Activated CD4-positive, CD25-positive, alpha-beta regulatory T cell (primary cell): Measurements from ENCODE around the gene EPB41L1.

Source experiments
- DNase-seq, 4 experiments: peaks; one replicate each; lab custom pipeline; 2025; lab: John Stamatoyannopoulos, UW

Gene EPB41L1

GRCh38 chr20:36262440-36262839 lies 107.9 kb downstream of the EPB41L1 start:
- no peak for DNase-seq

GRCh38 chr20:36264426-36265246 lies 110.1 kb downstream of the EPB41L1 start:
- no peak for DNase-seq

- DNase-seq: no peak
Observed at GRCh38 chr20:36266189-36266588, 111.6 kb downstream of the EPB41L1 start.

GRCh38 chr20:36267605-36268381 lies 113.3 kb downstream of the EPB41L1 start:
- no peak for DNase-seq

GRCh38 chr20:36268440-36269342 lies 114.2 kb downstream of the EPB41L1 start:
- DNase-seq: no peak

- no peak for DNase-seq
Observed at GRCh38 chr20:36269507-36269906, 115.0 kb downstream of the EPB41L1 start.

- DNase-seq: no peak
Observed at GRCh38 chr20:36270744-36271638, 116.5 kb downstream of the EPB41L1 start.

- DNase-seq: no peak
Observed at GRCh38 chr20:36271639-36272546, 117.4 kb downstream of the EPB41L1 start.

GRCh38 chr20:36272547-36273220 lies 118.1 kb downstream of the EPB41L1 start:
- no peak for DNase-seq

- DNase-seq: no peak
Observed at GRCh38 chr20:36273414-36274180, 119.1 kb downstream of the EPB41L1 start.

- no peak for DNase-seq
Observed at GRCh38 chr20:36274181-36274841, 119.8 kb downstream of the EPB41L1 start.

- DNase-seq: no peak
Observed at GRCh38 chr20:36275011-36275410, 120.5 kb downstream of the EPB41L1 start.

GRCh38 chr20:36275441-36276189 lies 121.1 kb downstream of the EPB41L1 start:
- DNase-seq: no peak

GRCh38 chr20:36277546-36277945 lies 123.0 kb downstream of the EPB41L1 start:
- DNase-seq: no peak

GRCh38 chr20:36279362-36279761 lies 124.8 kb downstream of the EPB41L1 start:
- DNase-seq: no peak

GRCh38 chr20:36279776-36280175 lies 125.2 kb downstream of the EPB41L1 start:
- no peak for DNase-seq

GRCh38 chr20:36281785-36282380 lies 127.3 kb downstream of the EPB41L1 start:
- DNase-seq: no peak
